Peyer's patch (tissue), 4 donors: ENCODE results near the gene SPTB. TPM values are rescaled to one million over a fixed set of nuclear protein-coding genes. Genes with fewer than 3 reads are reported as not detected.

Experiments
- DNase-seq, 3 donors: peaks; one replicate each; pipeline ENCODE4 v3.0.0-alpha.2; 2017 to 2019
- H3K27ac ChIP-seq, 4 donors: fragments of 200-600 bp; sonication (generic); one replicate each; pipeline ENCODE4 v1.5.1; 2016 to 2019
- H3K27me3 ChIP-seq, 2 donors: fragments of 200-600 bp; sonication (generic); one replicate each; pipeline ENCODE4 v1.5.1; 2019
- H3K36me3 ChIP-seq, 3 donors: fragments of 200-600 bp; sonication (generic); one replicate each; pipeline ENCODE4 v1.5.1; 2016 to 2019
- H3K4me1 ChIP-seq, 4 donors: fragments of 200-600 bp; sonication (generic); one replicate each; pipeline ENCODE4 v1.5.1; 2016 to 2019
- H3K4me3 ChIP-seq, 4 donors: fragments of 200-600 bp; sonication (generic); 1 replicate in 3 of 4; 2 replicates in 1 of 4; pipeline ENCODE4 v1.5.1; 2016 to 2019; ENCODE audit warnings: mild to moderate bottlenecking in 1 of 4
- H3K9me3 ChIP-seq, 4 donors: fragments of 200-600 bp; sonication (generic); one replicate each; pipeline ENCODE4 v1.5.1; 2016 to 2019; ENCODE audit warnings: mild to moderate bottlenecking in 1 of 4
- POLR2A ChIP-seq, 2 donors: fragments of 450-650 bp; IDR thresholded peaks; one replicate each; pipeline ENCODE4 v1.5.1; 2017; ENCODE audit warnings: antibody characterized with exemption in 2 of 2, mild to moderate bottlenecking in 2 of 2, moderate library complexity in 2 of 2
- total RNA-seq, 4 donors: library from RNA; depleted of rRNA; stranded (reverse); fragments of >200 nt; gene quantifications; one replicate each; pipeline ENCODE4 v1.1.0, GENCODE V29; 2016
- TF ChIP-seq, protein P1 (sequence below), 6 experiments: fragments of 450-650 bp in 4 of 6; fragments of 200-600 bp in 2 of 6; sonication (generic) in 1 of 6; IDR thresholded peaks; one replicate each; pipeline ENCODE4 v1.5.1; 2017 to 2019; ENCODE audit warnings: antibody characterized with exemption in 6 of 6, mild to moderate bottlenecking in 3 of 6, moderate library complexity in 1 of 6

SPTB gene
- total RNA-seq, 4 donors from 2014 or later: 0.57 to 2.5 (median 0.94) TPM; not detected in 1

DNA sequence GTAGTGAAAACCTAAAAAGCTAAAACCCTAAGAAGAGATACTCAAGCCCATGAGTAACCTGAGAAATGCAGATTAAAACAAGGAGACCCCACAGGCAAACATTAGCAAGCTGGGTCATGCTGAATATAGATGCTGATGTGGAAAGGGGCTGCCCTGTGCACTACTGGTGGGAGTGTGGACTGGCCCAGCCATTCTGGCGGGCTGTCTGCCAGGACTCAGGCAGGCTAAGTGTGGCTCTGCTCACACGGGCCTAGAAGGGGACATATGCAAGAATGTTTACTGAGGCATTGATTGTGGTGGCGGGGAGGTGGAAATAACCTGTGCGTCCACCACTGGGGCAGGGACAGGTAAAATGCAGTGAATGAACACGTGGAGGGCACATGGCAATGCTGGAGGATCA, 48.3 kb downstream of the SPTB start:
- DNase-seq: no peak
- TF ChIP-seq POLR2A (IDR thresholded peaks at IDR 0.05): no peak
- Histone ChIP-seq H3K27me3 (no peaks in the 10 kb centered on the region), H3K9me3 (no peaks in the 10 kb centered on the region), H3K4me3 (no peak overlapping the region), H3K4me1 (no peaks in the 10 kb centered on the region), H3K27ac (no peak overlapping the region), H3K36me3 (no peaks in the 10 kb centered on the region)

DNA sequence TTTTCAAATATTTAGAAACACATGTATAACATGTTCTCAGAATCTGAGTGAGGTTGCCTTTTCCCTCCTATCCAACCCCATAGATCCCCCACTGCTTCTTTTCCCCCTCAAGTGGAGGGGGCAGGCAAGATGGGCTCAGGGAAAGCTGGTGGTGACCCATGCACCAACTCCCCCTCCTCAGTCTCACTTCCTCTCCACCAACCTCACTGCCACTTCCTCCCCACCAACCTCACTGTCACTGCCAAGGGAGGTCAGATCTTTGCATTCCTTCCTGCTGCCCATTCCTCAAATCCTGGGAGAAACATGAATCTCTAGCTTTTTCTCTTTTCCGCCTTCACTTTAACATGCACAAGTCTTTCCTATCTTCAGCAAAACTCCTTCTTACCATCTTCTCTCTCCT, 48.7 kb downstream of the SPTB start:
- H3K9me3 ChIP-seq: no peaks in the 10 kb centered on the region
- H3K27me3 ChIP-seq: no peaks in the 10 kb centered on the region
- TF ChIP-seq POLR2A (IDR thresholded peaks at IDR 0.05): no peak
- TF ChIP-seq, protein P1, sequence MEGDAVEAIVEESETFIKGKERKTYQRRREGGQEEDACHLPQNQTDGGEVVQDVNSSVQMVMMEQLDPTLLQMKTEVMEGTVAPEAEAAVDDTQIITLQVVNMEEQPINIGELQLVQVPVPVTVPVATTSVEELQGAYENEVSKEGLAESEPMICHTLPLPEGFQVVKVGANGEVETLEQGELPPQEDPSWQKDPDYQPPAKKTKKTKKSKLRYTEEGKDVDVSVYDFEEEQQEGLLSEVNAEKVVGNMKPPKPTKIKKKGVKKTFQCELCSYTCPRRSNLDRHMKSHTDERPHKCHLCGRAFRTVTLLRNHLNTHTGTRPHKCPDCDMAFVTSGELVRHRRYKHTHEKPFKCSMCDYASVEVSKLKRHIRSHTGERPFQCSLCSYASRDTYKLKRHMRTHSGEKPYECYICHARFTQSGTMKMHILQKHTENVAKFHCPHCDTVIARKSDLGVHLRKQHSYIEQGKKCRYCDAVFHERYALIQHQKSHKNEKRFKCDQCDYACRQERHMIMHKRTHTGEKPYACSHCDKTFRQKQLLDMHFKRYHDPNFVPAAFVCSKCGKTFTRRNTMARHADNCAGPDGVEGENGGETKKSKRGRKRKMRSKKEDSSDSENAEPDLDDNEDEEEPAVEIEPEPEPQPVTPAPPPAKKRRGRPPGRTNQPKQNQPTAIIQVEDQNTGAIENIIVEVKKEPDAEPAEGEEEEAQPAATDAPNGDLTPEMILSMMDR (IDR thresholded peaks at IDR 0.05): no peak
- no peak overlapping the region for H3K4me3 ChIP-seq
- no peaks in the 10 kb centered on the region for H3K4me1 ChIP-seq
- H3K36me3 ChIP-seq: no peaks in the 10 kb centered on the region
- DNase-seq: no peak
- H3K27ac ChIP-seq: no peak overlapping the region

DNA sequence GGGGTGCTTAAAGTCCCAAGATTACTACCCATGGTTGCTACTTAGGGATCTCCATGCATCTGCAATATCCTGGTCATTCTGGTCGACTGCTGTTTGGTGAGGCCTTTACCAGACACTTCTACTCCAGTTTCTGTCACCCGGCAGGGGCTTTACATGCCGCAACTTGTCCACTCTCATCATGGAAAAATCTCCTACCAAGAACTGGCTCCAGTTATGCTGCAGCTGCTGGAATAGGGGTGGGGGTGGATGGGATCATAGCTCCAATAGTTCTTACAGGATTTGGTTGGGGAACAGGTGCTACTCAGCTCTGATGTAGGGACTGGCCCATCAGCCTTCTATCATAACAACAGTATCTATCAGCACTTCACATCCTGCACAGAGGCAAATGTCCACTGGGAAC, 51.6 kb downstream of the SPTB start:
- no peak overlapping the region for H3K4me3 ChIP-seq
- H3K27me3 ChIP-seq: no peaks in the 10 kb centered on the region
- no peaks in the 10 kb centered on the region for H3K9me3 ChIP-seq
- no peaks in the 10 kb centered on the region for H3K36me3 ChIP-seq
- no peak overlapping the region for H3K27ac ChIP-seq
- no peak for TF ChIP-seq POLR2A (IDR thresholded peaks at IDR 0.05)
- no peaks in the 10 kb centered on the region for H3K4me1 ChIP-seq
- no peak for DNase-seq

DNA sequence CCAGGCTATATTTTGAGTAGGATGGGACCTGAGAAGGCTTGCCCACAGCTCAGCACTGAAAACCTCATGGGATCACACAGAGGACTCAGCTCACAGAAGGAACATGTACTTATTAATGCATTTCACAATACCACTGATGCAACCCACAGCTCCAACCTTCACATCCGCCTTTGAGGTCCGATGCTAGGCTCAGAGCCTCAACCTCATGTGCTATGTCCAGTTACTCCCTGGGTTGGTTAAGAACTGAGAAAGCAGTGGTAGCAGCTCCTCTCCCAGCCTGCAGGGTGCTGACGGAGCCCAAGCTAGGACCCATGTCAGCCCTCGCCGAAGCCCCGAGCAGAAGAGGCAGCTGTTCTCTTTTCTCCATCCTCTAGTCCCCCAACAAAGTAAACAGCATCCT, 52.9 kb downstream of the SPTB start:
- no peaks in the 10 kb centered on the region for H3K9me3 ChIP-seq
- TF ChIP-seq, protein P1 (IDR thresholded peaks at IDR 0.05): no peak
- TF ChIP-seq POLR2A (IDR thresholded peaks at IDR 0.05): no peak
- H3K36me3 ChIP-seq: no peaks in the 10 kb centered on the region
- DNase-seq: no peak
- no peaks in the 10 kb centered on the region for H3K27me3 ChIP-seq
- no peaks in the 10 kb centered on the region for H3K4me1 ChIP-seq
- no peak overlapping the region for H3K27ac ChIP-seq
- no peak overlapping the region for H3K4me3 ChIP-seq

DNA sequence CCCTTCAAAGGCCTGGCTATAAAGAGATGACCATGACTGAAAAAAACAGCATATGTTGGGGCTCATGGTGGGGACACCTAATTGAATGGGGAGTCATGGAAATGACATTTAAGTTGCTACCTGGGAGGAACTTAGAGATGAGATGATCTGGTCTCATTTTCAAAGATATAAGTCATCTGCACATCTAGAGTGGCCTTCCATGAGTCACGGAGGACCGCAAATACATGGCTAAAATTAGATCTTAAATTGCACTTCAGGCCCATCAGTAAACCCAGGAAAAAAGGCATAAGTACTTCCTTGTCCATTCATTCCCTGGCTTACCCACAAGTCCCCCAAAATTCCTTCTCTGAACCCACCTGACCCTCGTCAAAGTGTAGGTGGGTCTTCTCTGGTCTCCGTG, 53.4 kb downstream of the SPTB start:
- DNase-seq: no peak
- Histone ChIP-seq H3K4me1 (no peaks in the 10 kb centered on the region), H3K36me3 (no peaks in the 10 kb centered on the region), H3K27me3 (no peaks in the 10 kb centered on the region), H3K4me3 (no peak overlapping the region), H3K27ac (no peak overlapping the region), H3K9me3 (no peaks in the 10 kb centered on the region)
- TF ChIP-seq POLR2A (IDR thresholded peaks at IDR 0.05): no peak
- TF ChIP-seq, protein P1 (IDR thresholded peaks at IDR 0.05): no peak

DNA sequence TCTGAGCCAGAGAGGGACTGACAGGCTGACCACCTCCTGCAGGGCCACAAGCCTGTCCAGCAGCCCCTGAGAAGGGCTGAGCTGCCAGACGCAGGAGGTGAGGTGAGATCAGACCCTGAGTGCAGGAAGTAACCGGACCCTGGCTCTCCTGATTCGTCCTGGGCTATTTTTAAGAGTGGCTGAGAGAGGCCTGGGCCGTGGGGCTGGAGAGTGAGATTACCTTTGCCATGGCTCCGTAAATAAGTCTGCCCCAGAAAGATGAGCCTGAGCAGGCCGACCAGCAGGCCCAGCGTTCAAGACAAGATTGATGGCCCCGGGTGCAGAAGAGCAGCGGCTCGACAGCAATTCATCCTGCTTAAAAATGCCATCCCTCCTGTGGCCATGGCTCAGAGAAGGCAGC, 54.2 kb downstream of the SPTB start:
- no peaks in the 10 kb centered on the region for H3K9me3 ChIP-seq
- H3K4me1 ChIP-seq: no peaks in the 10 kb centered on the region
- no peak overlapping the region for H3K4me3 ChIP-seq
- DNase-seq: no peak
- H3K27ac ChIP-seq: no peak overlapping the region
- H3K27me3 ChIP-seq: no peaks in the 10 kb centered on the region
- no peaks in the 10 kb centered on the region for H3K36me3 ChIP-seq
- no peak for TF ChIP-seq POLR2A (IDR thresholded peaks at IDR 0.05)
- TF ChIP-seq, protein P1 (IDR thresholded peaks at IDR 0.05): no peak

DNA sequence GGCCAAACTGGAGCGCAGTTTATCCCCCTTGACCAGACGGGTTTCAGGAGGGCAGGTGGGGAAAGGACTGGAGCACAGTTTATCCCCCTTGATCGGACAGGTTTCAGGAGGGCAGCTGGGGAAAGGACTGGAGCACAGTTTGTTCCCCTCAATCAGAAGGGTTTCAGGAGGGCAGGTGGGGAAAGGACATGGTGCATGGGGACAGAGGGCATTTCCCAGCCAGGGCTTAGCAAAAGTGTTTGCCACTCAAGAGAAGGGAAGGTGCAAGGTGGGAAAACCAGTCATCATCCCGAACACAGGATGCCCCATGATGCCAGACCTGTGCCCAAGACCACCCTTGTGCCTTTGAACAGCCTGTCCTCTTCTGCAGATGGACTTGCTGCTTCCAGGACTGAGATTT, 54.7 kb downstream of the SPTB start:
- DNase-seq: no peak
- H3K9me3 ChIP-seq: no peaks in the 10 kb centered on the region
- H3K27me3 ChIP-seq: no peaks in the 10 kb centered on the region
- no peak overlapping the region for H3K4me3 ChIP-seq
- TF ChIP-seq, protein P1 (IDR thresholded peaks at IDR 0.05): no peak
- TF ChIP-seq POLR2A (IDR thresholded peaks at IDR 0.05): no peak
- H3K27ac ChIP-seq: no peak overlapping the region
- H3K4me1 ChIP-seq: no peaks in the 10 kb centered on the region
- no peaks in the 10 kb centered on the region for H3K36me3 ChIP-seq
